Measurements from ENCODE around the gene IFI30.

IFI30 gene

DNA sequence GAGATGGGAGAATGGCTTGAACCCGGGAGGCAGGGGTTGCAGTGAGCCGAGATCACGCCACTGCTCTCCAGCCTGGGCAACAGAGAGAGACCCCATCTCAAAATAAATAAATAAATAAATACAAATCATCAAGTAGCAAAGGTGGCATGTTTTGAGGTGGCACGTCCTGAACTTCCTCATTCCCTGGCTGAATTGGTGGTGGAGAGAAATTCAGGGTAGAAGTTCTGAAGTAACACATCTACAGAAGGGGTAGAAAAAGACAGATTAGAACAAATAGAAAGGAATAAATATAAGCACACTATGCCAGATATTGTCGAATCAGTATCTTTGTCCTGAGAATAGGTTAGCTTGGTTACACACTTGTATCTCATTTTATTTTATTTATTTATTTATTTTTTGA is 6.3 kb downstream of the IFI30 start:
- Histone ChIP-seq H3K4me2 (ENCODE audit: low read length) (no peak overlapping the region), H3K4me1 (no peaks in the 10 kb centered on the region), H3K9ac (no peak overlapping the region), H2AFZ (no peak overlapping the region), H3K79me2 (no peaks in the 10 kb centered on the region), H3K36me3 (ENCODE audit: control insufficient read depth, insufficient read depth, low read length) (no peaks in the 10 kb centered on the region), H3K27me3 (ENCODE audit: control insufficient read depth, insufficient read depth, low read length) (no peaks in the 10 kb centered on the region), H3K4me3 (ENCODE audit: low read depth, low read length) (no peak overlapping the region), H3K27ac (no peak overlapping the region), H3K9me3 (ENCODE audit: control insufficient read depth, low read length) (no peaks in the 10 kb centered on the region)
- TF ChIP-seq, protein P1, sequence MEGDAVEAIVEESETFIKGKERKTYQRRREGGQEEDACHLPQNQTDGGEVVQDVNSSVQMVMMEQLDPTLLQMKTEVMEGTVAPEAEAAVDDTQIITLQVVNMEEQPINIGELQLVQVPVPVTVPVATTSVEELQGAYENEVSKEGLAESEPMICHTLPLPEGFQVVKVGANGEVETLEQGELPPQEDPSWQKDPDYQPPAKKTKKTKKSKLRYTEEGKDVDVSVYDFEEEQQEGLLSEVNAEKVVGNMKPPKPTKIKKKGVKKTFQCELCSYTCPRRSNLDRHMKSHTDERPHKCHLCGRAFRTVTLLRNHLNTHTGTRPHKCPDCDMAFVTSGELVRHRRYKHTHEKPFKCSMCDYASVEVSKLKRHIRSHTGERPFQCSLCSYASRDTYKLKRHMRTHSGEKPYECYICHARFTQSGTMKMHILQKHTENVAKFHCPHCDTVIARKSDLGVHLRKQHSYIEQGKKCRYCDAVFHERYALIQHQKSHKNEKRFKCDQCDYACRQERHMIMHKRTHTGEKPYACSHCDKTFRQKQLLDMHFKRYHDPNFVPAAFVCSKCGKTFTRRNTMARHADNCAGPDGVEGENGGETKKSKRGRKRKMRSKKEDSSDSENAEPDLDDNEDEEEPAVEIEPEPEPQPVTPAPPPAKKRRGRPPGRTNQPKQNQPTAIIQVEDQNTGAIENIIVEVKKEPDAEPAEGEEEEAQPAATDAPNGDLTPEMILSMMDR (IDR thresholded peaks at IDR 0.05) = no peak

DNA sequence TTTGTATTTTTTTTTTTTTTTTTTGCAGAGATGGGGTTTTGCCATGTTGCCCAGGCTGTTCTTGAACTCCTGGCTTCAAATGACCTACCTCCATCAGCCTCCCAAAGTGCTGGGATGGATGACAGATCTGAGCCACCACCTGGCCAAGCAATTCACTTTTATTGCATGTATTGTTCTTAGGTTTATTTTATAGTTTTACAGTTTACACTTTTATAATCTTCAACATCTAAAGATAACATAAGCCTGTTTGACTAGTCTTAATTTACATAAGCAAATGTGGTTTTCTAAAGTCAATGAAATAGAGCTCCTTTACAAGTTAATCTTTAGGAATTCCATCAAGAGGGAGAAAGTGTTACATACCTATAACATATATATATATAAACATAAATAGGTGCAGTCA is 9.9 kb downstream of the IFI30 start:
- no peaks in the 10 kb centered on the region for H3K9me3 ChIP-seq (ENCODE audit: control insufficient read depth, low read length)
- peaks cover 5% of the 10 kb centered on the region for H3K4me1 ChIP-seq
- no peak overlapping the region for H3K27ac ChIP-seq
- TF ChIP-seq, protein P1 (IDR thresholded peaks at IDR 0.05) = no peak
- no peak overlapping the region for H3K4me2 ChIP-seq (ENCODE audit: low read length)
- no peaks in the 10 kb centered on the region for H3K27me3 ChIP-seq (ENCODE audit: control insufficient read depth, insufficient read depth, low read length)
- H3K36me3 ChIP-seq (ENCODE audit: control insufficient read depth, insufficient read depth, low read length) = no peaks in the 10 kb centered on the region
- no peak overlapping the region for H3K4me3 ChIP-seq (ENCODE audit: low read depth, low read length)
- no peak overlapping the region for H2AFZ ChIP-seq
- no peak overlapping the region for H3K9ac ChIP-seq
- no peaks in the 10 kb centered on the region for H3K79me2 ChIP-seq

DNA sequence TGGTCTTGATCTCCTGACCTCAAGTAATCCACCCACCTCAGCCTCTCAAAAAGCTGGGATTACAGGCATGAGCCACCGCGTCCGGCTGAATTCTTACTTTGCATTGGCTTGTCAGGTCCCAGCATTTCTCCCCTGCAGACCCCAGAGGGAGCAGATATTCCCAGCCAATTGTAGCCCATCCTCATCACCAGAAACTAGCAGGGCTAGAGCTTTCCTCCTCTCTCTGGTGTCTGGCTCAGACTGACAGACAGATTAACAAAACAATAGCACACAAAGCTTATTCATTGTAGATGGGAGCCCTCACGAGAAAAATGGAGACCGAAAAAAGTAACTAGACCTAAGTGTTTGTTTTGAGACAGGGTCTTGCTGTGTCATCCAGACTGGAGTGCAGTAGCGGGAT is 11.9 kb downstream of the IFI30 start:
- H3K36me3 ChIP-seq (ENCODE audit: control insufficient read depth, insufficient read depth, low read length) = no peaks in the 10 kb centered on the region
- no peak overlapping the region for H3K4me2 ChIP-seq (ENCODE audit: low read length)
- H3K4me1 ChIP-seq = peaks cover 5% of the 10 kb centered on the region
- H3K27me3 ChIP-seq (ENCODE audit: control insufficient read depth, insufficient read depth, low read length) = no peaks in the 10 kb centered on the region
- no peak overlapping the region for H3K9ac ChIP-seq
- H3K27ac ChIP-seq = no peak overlapping the region
- H2AFZ ChIP-seq = no peak overlapping the region
- TF ChIP-seq, protein P1 (IDR thresholded peaks at IDR 0.05) = no peak
- H3K79me2 ChIP-seq = no peaks in the 10 kb centered on the region
- no peaks in the 10 kb centered on the region for H3K9me3 ChIP-seq (ENCODE audit: control insufficient read depth, low read length)
- no peak overlapping the region for H3K4me3 ChIP-seq (ENCODE audit: low read depth, low read length)

DNA sequence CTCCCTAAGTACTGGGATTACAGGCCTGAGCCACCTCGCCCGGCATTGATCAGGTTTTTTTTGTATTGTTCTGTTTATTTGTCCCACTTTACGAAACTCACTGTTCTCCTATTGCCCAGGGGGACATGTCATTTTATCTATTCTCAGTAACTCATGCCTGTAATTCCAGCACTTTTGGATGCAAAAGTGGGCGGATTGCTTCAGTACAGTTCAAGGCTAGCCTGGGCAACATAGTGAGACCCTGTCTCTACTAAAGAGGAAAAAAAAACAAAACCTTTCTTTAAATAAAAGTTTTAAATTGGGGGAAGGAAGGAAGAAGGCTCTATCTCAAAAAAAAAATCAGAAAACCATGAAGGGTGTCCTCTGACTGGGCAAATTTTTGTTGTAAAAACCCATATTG is 16.7 kb downstream of the IFI30 start:
- H3K4me2 ChIP-seq (ENCODE audit: low read length) = no peak overlapping the region
- H2AFZ ChIP-seq = no peak overlapping the region
- no peaks in the 10 kb centered on the region for H3K27me3 ChIP-seq (ENCODE audit: control insufficient read depth, insufficient read depth, low read length)
- TF ChIP-seq, protein P1 (IDR thresholded peaks at IDR 0.05) = no peak
- H3K4me3 ChIP-seq (ENCODE audit: low read depth, low read length) = no peak overlapping the region
- no peaks in the 10 kb centered on the region for H3K79me2 ChIP-seq
- no peaks in the 10 kb centered on the region for H3K9me3 ChIP-seq (ENCODE audit: control insufficient read depth, low read length)
- H3K4me1 ChIP-seq = peaks cover 10% of the 10 kb centered on the region
- no peak overlapping the region for H3K27ac ChIP-seq
- no peak overlapping the region for H3K9ac ChIP-seq
- no peaks in the 10 kb centered on the region for H3K36me3 ChIP-seq (ENCODE audit: control insufficient read depth, insufficient read depth, low read length)

DNA sequence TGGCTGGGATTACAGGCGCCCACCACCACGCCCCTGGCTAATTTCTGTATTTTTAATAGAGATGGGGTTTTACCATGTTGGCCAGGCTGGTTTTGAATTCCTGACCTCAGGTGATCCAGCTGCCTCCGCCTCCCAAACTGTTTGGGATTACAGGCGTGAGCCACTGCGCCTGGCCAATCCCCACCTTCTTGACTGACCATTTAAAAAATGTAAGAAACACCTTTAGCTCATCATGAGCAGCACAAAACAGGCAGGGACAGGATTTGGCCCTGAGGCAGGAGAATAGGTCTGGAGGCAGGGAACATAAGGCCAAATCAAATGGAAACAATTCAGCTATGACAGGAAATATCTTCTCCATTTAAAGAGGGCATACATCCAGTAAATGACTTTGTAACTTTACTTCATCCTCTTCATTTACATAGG is 18.0 kb downstream of the IFI30 start:
- peak overlapping the region; percentile 81 for H3K4me2 ChIP-seq (ENCODE audit: low read length)
- no peak overlapping the region for H3K9ac ChIP-seq
- peak overlapping the region; percentile 99 for H3K27ac ChIP-seq
- H3K9me3 ChIP-seq (ENCODE audit: control insufficient read depth, low read length) = no peaks in the 10 kb centered on the region
- H3K4me1 ChIP-seq = peaks cover 10% of the 10 kb centered on the region
- no peaks in the 10 kb centered on the region for H3K36me3 ChIP-seq (ENCODE audit: control insufficient read depth, insufficient read depth, low read length)
- peak overlapping the region; percentile 81 for H3K4me3 ChIP-seq (ENCODE audit: low read depth, low read length)
- H3K27me3 ChIP-seq (ENCODE audit: control insufficient read depth, insufficient read depth, low read length) = no peaks in the 10 kb centered on the region
- TF ChIP-seq, protein P1 (IDR thresholded peaks at IDR 0.05) = no peak
- no peaks in the 10 kb centered on the region for H3K79me2 ChIP-seq
- H2AFZ ChIP-seq = peak overlapping the region; percentile 91

Measured in parathyroid adenoma (tissue), 2 donors.